Measurements from ENCODE around the gene NOL8. TPM values are rescaled to one million over a fixed set of nuclear protein-coding genes. Genes with fewer than 3 reads are reported as not detected.

Gene NOL8
- total RNA-seq, 1 experiment from 2014 or later: 48.4 TPM

DNA sequence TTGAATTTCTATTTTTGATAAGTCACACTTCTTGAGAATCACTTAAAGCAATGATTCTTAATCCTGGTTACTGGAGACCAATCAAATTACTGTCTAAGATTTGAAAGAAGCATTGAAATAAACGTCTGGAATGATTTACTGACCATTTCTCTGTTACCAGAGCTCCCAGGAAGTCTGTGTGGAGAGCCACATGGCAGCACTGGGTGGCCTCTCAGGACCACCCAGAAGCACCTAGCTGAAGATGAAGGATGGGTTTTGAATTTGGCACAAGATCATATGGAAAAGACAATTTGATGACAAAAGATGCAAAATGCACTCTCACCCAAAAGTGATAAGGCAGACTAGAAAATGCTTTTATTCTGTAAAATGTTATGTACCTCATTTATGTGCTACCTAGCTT lies 62.0 kb downstream of the NOL8 start:
- Mint-ChIP-seq H3K4me3 (no peak overlapping the region), H3K4me1 (no peaks in the 10 kb centered on the region), H3K27ac (peak overlapping the region in 1 of 3 experiments; percentile 71; a peak in 1 of 7 replicates), H3K9me3 (no peaks in the 10 kb centered on the region), H3K36me3 (ENCODE audit: insufficient read depth in 1 of 3, low read depth in 3 of 3) (peaks cover 62 to 99% (median 98%) of the 10 kb centered on the region in 3 experiments; a peak in 6 of 7 replicates), H3K27me3 (ENCODE audit: low read depth) (no peaks in the 10 kb centered on the region)
- WGBS (ENCODE audit: extremely low coverage, insufficient read length, low lambda C conversion rate): no CpG with 5 or more reads among the region's 1 CpG
- no peak overlapping the region for H4K8ac ChIP-seq (replicated peaks; ENCODE audit: insufficient read length, low read depth, low read length)
- no peak overlapping the region for H3K27ac ChIP-seq (ENCODE audit: insufficient read length, low read depth, low read length)
- H3K9ac ChIP-seq (ENCODE audit: extremely low read depth, insufficient read length, low read length): no peak overlapping the region
- no peak overlapping the region for H3K4me2 ChIP-seq (ENCODE audit: insufficient read depth, insufficient read length, low read length)
- no peaks in the 10 kb centered on the region for H3K79me2 ChIP-seq (ENCODE audit: insufficient read depth, low read length)
- no peak overlapping the region for H2BK5ac ChIP-seq (ENCODE audit: insufficient read length, low read length)
- H3K56ac ChIP-seq (ENCODE audit: insufficient read length, low read depth, low read length): no peak overlapping the region
- no peaks in the 10 kb centered on the region for H3K27me3 ChIP-seq (ENCODE audit: insufficient read depth, low read length)
- H3K9me3 ChIP-seq (ENCODE audit: control insufficient read depth, low read depth, low read length): no peaks in the 10 kb centered on the region
- H3K18ac ChIP-seq (ENCODE audit: insufficient read length, low read depth, low read length): no peak overlapping the region
- H2AFZ ChIP-seq (ENCODE audit: low read length): no peak overlapping the region
- no peak overlapping the region for H3K4ac ChIP-seq (ENCODE audit: low read depth, low read length)
- H2BK12ac ChIP-seq (ENCODE audit: insufficient read length, low read depth, low read length): no peak overlapping the region
- H2BK20ac ChIP-seq (ENCODE audit: low read depth, low read length, poor library complexity, severe bottlenecking): no peak overlapping the region
- no peak overlapping the region for H3K14ac ChIP-seq (ENCODE audit: insufficient read depth, low read length)
- no peak for DNase-seq
- no peak overlapping the region for H3T11ph ChIP-seq (ENCODE audit: low read length)
- H2BK15ac ChIP-seq (ENCODE audit: low read depth, low read length): no peak overlapping the region
- H3K4me1 ChIP-seq (ENCODE audit: insufficient read depth, low read length): no peaks in the 10 kb centered on the region
- no peak overlapping the region for H3K23ac ChIP-seq (ENCODE audit: insufficient read length, low read depth, low read length)
- no peaks in the 10 kb centered on the region for H3K79me1 ChIP-seq (ENCODE audit: insufficient read depth, low read depth, low read length, poor library complexity, severe bottlenecking)
- H4K20me1 ChIP-seq (ENCODE audit: control insufficient read depth, insufficient read depth, insufficient read length): no peaks in the 10 kb centered on the region
- no peak overlapping the region for H2AK5ac ChIP-seq (ENCODE audit: insufficient read length, low read length)
- no peak overlapping the region for H2BK120ac ChIP-seq (ENCODE audit: low read depth, low read length, poor library complexity, severe bottlenecking)
- no peaks in the 10 kb centered on the region for H3K23me2 ChIP-seq (ENCODE audit: insufficient read length, low read depth, low read length, poor library complexity, severe bottlenecking)
- no peak overlapping the region for H4K5ac ChIP-seq (ENCODE audit: insufficient read length, low read depth, low read length)
- TF ChIP-seq, protein P1, sequence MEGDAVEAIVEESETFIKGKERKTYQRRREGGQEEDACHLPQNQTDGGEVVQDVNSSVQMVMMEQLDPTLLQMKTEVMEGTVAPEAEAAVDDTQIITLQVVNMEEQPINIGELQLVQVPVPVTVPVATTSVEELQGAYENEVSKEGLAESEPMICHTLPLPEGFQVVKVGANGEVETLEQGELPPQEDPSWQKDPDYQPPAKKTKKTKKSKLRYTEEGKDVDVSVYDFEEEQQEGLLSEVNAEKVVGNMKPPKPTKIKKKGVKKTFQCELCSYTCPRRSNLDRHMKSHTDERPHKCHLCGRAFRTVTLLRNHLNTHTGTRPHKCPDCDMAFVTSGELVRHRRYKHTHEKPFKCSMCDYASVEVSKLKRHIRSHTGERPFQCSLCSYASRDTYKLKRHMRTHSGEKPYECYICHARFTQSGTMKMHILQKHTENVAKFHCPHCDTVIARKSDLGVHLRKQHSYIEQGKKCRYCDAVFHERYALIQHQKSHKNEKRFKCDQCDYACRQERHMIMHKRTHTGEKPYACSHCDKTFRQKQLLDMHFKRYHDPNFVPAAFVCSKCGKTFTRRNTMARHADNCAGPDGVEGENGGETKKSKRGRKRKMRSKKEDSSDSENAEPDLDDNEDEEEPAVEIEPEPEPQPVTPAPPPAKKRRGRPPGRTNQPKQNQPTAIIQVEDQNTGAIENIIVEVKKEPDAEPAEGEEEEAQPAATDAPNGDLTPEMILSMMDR (conservative IDR thresholded peaks at IDR 0.05): no peak
- no peak overlapping the region for H4K91ac ChIP-seq (ENCODE audit: insufficient read length, low read depth, low read length)

All from H9 (cell line).